AG04450 (cell line): Measurements from ENCODE around the gene TNFAIP2. TPM values are rescaled to one million over a fixed set of nuclear protein-coding genes. Genes with fewer than 3 reads are reported as not detected.
A peak's percentile ranks its signal among the peaks of the same experiment; 100 is the strongest.

Experiments used
- CTCF ChIA-PET: fragments of 300-600, 350-600 bp; formaldehyde crosslinking; extraction: SDS; loops from one replicate; lab custom pipeline; 2022; ENCODE audit warnings: antibody characterized with exemption, inconsistent platforms; lab: Charles Lee
- POLR2A ChIA-PET: fragments of 350-600 bp; formaldehyde crosslinking; extraction: SDS; loops from one replicate; lab custom pipeline; 2021; ENCODE audit warnings: antibody characterized with exemption, inconsistent platforms; lab: Yijun Ruan, JAX
- DNase-seq: peaks from one replicate; pipeline ENCODE4 v3.0.0-alpha.2; 2011; ENCODE audit warnings: low read depth, low spot score
- H3K27ac ChIP-seq: one replicate; pipeline ENCODE4 v1.5.1; 2012; ENCODE audit warnings: low read depth, low read length, control low read depth
- H3K27me3 ChIP-seq: one replicate; pipeline ENCODE4 v1.6.0; 2012; ENCODE audit warnings: low read length; ENCODE audit not compliant: control insufficient read depth, insufficient read depth
- H3K4me3 ChIP-seq: 2 replicates; pipeline ENCODE4 v1.5.1; 2011; ENCODE audit warnings: mild to moderate bottlenecking, low read depth, low read length, control low read depth
- H3K9me3 ChIP-seq: 2 replicates; pipeline ENCODE4 v1.5.1; 2012; ENCODE audit warnings: low read length; ENCODE audit not compliant: control insufficient read depth, insufficient read depth
- polyA plus RNA-seq: library from polyadenylated mRNA; depleted of rRNA; stranded (reverse); fragments of >200 nt; gene quantifications from 2 replicates; pipeline ENCODE4 v1.2.3, GENCODE V29; 2011
- TF ChIP-seq, protein P1 (sequence below): IDR thresholded peaks from 2 replicates; pipeline ENCODE4 v1.5.1; 2011; ENCODE audit warnings: low read depth, low read length, control low read depth, inconsistent platforms

TNFAIP2 gene
- polyA plus RNA-seq, 1 experiment = 15.3 TPM

- Histone ChIP-seq H3K27me3 (peaks cover 15% of the 10 kb centered on the region), H3K9me3 (no peaks in the 10 kb centered on the region), H3K27ac (no peak overlapping the region), H3K4me3 (no peak overlapping the region)
- DNase-seq = no peak
- CTCF ChIA-PET = interaction anchor here (0.9 to 1.7 kb wide), 2 partner anchors 38 kb away, joined by 3 to 6 read pairs; no protein-coding TSS in a partner anchor
- POLR2A ChIA-PET = no interaction called here
- TF ChIP-seq, protein P1, sequence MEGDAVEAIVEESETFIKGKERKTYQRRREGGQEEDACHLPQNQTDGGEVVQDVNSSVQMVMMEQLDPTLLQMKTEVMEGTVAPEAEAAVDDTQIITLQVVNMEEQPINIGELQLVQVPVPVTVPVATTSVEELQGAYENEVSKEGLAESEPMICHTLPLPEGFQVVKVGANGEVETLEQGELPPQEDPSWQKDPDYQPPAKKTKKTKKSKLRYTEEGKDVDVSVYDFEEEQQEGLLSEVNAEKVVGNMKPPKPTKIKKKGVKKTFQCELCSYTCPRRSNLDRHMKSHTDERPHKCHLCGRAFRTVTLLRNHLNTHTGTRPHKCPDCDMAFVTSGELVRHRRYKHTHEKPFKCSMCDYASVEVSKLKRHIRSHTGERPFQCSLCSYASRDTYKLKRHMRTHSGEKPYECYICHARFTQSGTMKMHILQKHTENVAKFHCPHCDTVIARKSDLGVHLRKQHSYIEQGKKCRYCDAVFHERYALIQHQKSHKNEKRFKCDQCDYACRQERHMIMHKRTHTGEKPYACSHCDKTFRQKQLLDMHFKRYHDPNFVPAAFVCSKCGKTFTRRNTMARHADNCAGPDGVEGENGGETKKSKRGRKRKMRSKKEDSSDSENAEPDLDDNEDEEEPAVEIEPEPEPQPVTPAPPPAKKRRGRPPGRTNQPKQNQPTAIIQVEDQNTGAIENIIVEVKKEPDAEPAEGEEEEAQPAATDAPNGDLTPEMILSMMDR = no peak
Measured at GRCh38 chr14:103143506-103143905, 20.2 kb downstream of the TNFAIP2 start.

GRCh38 chr14:103144085-103144484 lies 20.8 kb downstream of the TNFAIP2 start:
- TF ChIP-seq, protein P1 = no peak
- Histone ChIP-seq H3K27ac (no peak overlapping the region), H3K27me3 (peaks cover 15% of the 10 kb centered on the region), H3K9me3 (no peaks in the 10 kb centered on the region), H3K4me3 (no peak overlapping the region)
- POLR2A ChIA-PET = interaction anchor here (0.6 kb wide), 2 partner anchors 13 to 39 kb away, joined by 4 to 5 read pairs; no protein-coding TSS in a partner anchor
- CTCF ChIA-PET = interaction anchor here (0.9 kb wide), 1 partner anchor 39 kb away, joined by 3 read pairs; no protein-coding TSS in a partner anchor
- DNase-seq = peak; percentile 10

DNA sequence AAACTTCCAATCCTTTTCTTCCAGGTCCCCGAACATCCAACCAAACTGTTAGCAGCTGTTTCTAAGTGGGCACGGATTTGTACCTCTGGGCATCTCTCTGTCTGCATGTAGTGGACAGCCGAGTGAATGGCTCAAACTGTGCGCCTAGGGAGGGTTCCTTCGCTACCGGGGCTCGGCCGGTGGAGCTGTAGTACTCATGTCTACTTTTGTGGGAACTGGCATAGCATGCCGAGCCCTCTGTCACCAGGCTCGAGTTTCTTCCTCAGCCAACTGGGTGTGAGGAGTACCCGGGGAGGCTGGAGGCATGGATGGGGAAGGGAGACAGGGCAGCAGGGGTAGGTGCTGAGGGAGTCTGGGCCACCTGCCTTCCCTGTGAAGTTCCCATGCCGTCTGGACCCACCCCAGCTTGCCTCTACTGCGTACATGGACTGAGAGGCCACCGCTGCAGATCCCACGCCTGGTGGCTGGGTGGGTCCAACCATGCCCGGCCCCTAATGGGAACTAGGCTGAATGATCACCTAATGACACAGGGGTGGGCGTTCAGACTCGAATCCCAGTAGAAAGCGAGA lies 23.0 kb downstream of the TNFAIP2 start:
- ChIA-PET POLR2A (no interaction called here), CTCF (no interaction called here)
- H3K9me3 ChIP-seq = no peaks in the 10 kb centered on the region
- H3K4me3 ChIP-seq = no peak overlapping the region
- no peak overlapping the region for H3K27ac ChIP-seq
- TF ChIP-seq, protein P1 = no peak
- peaks cover 15% of the 10 kb centered on the region for H3K27me3 ChIP-seq
- no peak for DNase-seq

GRCh38 chr14:103149351-103150237 lies 26.3 kb downstream of the TNFAIP2 start:
- no peaks in the 10 kb centered on the region for H3K9me3 ChIP-seq
- H3K27ac ChIP-seq = no peak overlapping the region
- ChIA-PET CTCF (no interaction called here), POLR2A (no interaction called here)
- DNase-seq = no peak
- no peak overlapping the region for H3K4me3 ChIP-seq
- TF ChIP-seq, protein P1 = no peak
- peaks cover 4% of the 10 kb centered on the region for H3K27me3 ChIP-seq
